Head of caudate nucleus (tissue), 42 donors: ENCODE measurements around the gene HYKK.
"Not testable (repeated sequence)": the region's sequence is repeated elsewhere in the genome, so short reads cannot be mapped to it uniquely, and the experiment has no call there.

Experiments
- DNase-seq, 42 donors: peaks; one replicate each; pipeline versions ENCODE4 v3.0.0 to v3.0.0-alpha.2; 2020 to 2021; ENCODE audit warnings: mixed read lengths in 7 of 42
- intact Hi-C: fragments of 100-400 bp; cut with DNase I; formaldehyde crosslinking; loops from one replicate; pipeline ENCODE4 v1.15.0; 2022

The HYKK gene

GRCh38 chr15:78538358-78538757 is 31.0 kb downstream of the HYKK start:
- no peak for DNase-seq
- intact Hi-C loops: loop anchor here (5.0 kb wide), 1 partner anchor 101 kb away; the partner anchor contains the start of gene IREB2

GRCh38 chr15:78539464-78540140 is 32.2 kb downstream of the HYKK start:
- DNase-seq: peak in 1 of 42 donors; percentile 18
- intact Hi-C loops: loop anchor here (5.0 kb wide), 1 partner anchor 102 kb away; the partner anchor contains the start of gene IREB2

- intact Hi-C loops: no loop called here
- peak; percentile 80 to 97 (median 93) for DNase-seq
These were observed 32.9 kb downstream of the HYKK start, which contains the start of gene PSMA4 for GRCh38 chr15:78540141-78540870. TSS of gene PSMA4 (plus strand) at chr15:78540444. CDS start at chr15:78541928, 1,484 bp downstream.

- no peak for DNase-seq
- intact Hi-C loops: no loop called here
These were observed 33.7 kb downstream of the HYKK start for GRCh38 chr15:78540871-78541743.

- intact Hi-C loops: no loop called here
- DNase-seq: no peak
These were observed 34.3 kb downstream of the HYKK start for GRCh38 chr15:78541744-78542034.

- intact Hi-C loops: no loop called here
These were observed 35.3 kb downstream of the HYKK start for GRCh38 chr15:78542647-78543046.

GRCh38 chr15:78550194-78550593 is 42.8 kb downstream of the HYKK start:
- intact Hi-C loops: no loop called here
- no peak for DNase-seq

More at GRCh38 chr15:78542647-78543046, 35.3 kb downstream of the HYKK start:
- no peak for DNase-seq

GRCh38 chr15:78550815-78551214 is 43.4 kb downstream of the HYKK start:
- no peak for DNase-seq

GRCh38 chr15:78551902-78552301 is 44.5 kb downstream of the HYKK start:
- intact Hi-C loops: no loop called here
- no peak for DNase-seq

More at GRCh38 chr15:78550815-78551214, 43.4 kb downstream of the HYKK start:
- intact Hi-C loops: no loop called here

GRCh38 chr15:78552597-78552996 is 45.2 kb downstream of the HYKK start:
- intact Hi-C loops: no loop called here
- no peak for DNase-seq

- intact Hi-C loops, DNase-seq: not testable (repeated sequence)
These were observed 52.8 kb downstream of the HYKK start for GRCh38 chr15:78560201-78560600.

- intact Hi-C loops: no loop called here
- DNase-seq: no peak
These were observed 54.1 kb downstream of the HYKK start for GRCh38 chr15:78561490-78561889.

GRCh38 chr15:78563092-78563491 is 55.7 kb downstream of the HYKK start:
- intact Hi-C loops: no loop called here
- no peak for DNase-seq

GRCh38 chr15:78564743-78565096 is 57.3 kb downstream of the HYKK start:
- intact Hi-C loops: no loop called here
- DNase-seq: no peak

GRCh38 chr15:78565097-78565950 is 57.9 kb downstream of the HYKK start, which contains the start of gene CHRNA5:
TSS of gene CHRNA5 (plus strand) at chr15:78565520. CDS start at chr15:78565720, 200 bp downstream.
- intact Hi-C loops: no loop called here
- peak in 32 of 42 donors; percentile 8 to 82 (median 52) for DNase-seq

- no peak for DNase-seq
- intact Hi-C loops: no loop called here
These were observed 58.8 kb downstream of the HYKK start for GRCh38 chr15:78565951-78566774.

GRCh38 chr15:78567531-78567930 is 60.2 kb downstream of the HYKK start:
- intact Hi-C loops: no loop called here
- DNase-seq: no peak

- no peak for DNase-seq
- intact Hi-C loops: no loop called here
These were observed 63.3 kb downstream of the HYKK start for GRCh38 chr15:78570710-78571109.
